PC-3 (cell line): ENCODE measurements around the gene MDFIC2. TPM values are rescaled to one million over a fixed set of nuclear protein-coding genes. Genes with fewer than 3 reads are reported as not detected.

Experiments
- ATAC-seq: fragments of 200-7000 bp; cut with Tn5 transposase; 2 replicates; pipeline ENCODE4 v1.9.1; 2020; ENCODE audit warnings: mild to moderate bottlenecking, moderate library complexity
- BruUV-seq: library from RNA; stranded (reverse); fragments of 400-500 nt; replicated peaks from 2 replicates; lab custom pipeline; 2021; lab: Mats Ljungman, UMichigan
- CTCF ChIA-PET: fragments of 300-600 bp; sonication (Branson Sonifier 250); formaldehyde crosslinking; loops from one replicate; lab custom pipeline; 2022; ENCODE audit warnings: antibody characterized with exemption; lab: Charles Lee
- POLR2A ChIA-PET: fragments of 300-600 bp; sonication (Branson Sonifier 250); formaldehyde crosslinking; loops from one replicate; lab custom pipeline; 2022; ENCODE audit warnings: antibody characterized with exemption; ENCODE audit not compliant: unreplicated experiment; lab: Charles Lee
- DNase-seq: peaks from one replicate; pipeline ENCODE4 v3.0.0-alpha.2; 2015
- H2AFZ ChIP-seq: fragments of 300-600 bp; sonication (generic); 2 replicates; pipeline ENCODE4 v1.6.0; 2016; ENCODE audit warnings: antibody characterized with exemption, low read length
- H3F3A ChIP-seq: fragments of 300-600 bp; sonication (generic); one replicate; pipeline ENCODE4 v1.6.0; 2017; ENCODE audit warnings: antibody characterized with exemption, low read length, control low read depth, mild to moderate bottlenecking; ENCODE audit not compliant: unreplicated experiment
- H3K27ac ChIP-seq: fragments of 300-600 bp; sonication (generic); 2 replicates; pipeline ENCODE4 v1.5.1; 2016; ENCODE audit warnings: mild to moderate bottlenecking, low read length
- H3K27me3 ChIP-seq: fragments of 300-600 bp; sonication (generic); 2 replicates; pipeline ENCODE4 v1.6.1; 2016; ENCODE audit warnings: low read length, mixed read lengths
- H3K36me3 ChIP-seq: fragments of 300-600 bp; sonication (generic); 2 replicates; pipeline ENCODE4 v1.6.1; 2016; ENCODE audit warnings: low read depth, mixed run types, low read length, mixed read lengths
- H3K4me1 ChIP-seq: fragments of 300-600 bp; sonication (generic); 2 replicates; pipeline ENCODE4 v1.5.1; 2016; ENCODE audit warnings: low read length; ENCODE audit not compliant: insufficient read depth
- H3K4me2 ChIP-seq: fragments of 300-600 bp; sonication (generic); 2 replicates; pipeline ENCODE4 v1.6.0; 2016; ENCODE audit warnings: low read length
- H3K4me3 ChIP-seq: fragments of 300-600 bp; sonication (generic); 2 replicates; pipeline ENCODE4 v1.5.1; 2016; ENCODE audit warnings: mild to moderate bottlenecking, low read length, mixed read lengths
- H3K79me2 ChIP-seq: fragments of 300-600 bp; sonication (generic); 2 replicates; pipeline ENCODE4 v1.6.1; 2017; ENCODE audit warnings: low read length, mixed read lengths
- H3K9ac ChIP-seq: fragments of 300-600 bp; sonication (generic); 2 replicates; pipeline ENCODE4 v1.6.0; 2016; ENCODE audit warnings: mild to moderate bottlenecking, low read length
- H3K9me2 ChIP-seq: fragments of 300-600 bp; sonication (generic); replicated peaks from 2 replicates; pipeline ENCODE4 v1.6.1; 2016; ENCODE audit warnings: mixed run types, low read length, mixed read lengths
- H3K9me3 ChIP-seq: fragments of 300-600 bp; sonication (generic); 2 replicates; pipeline ENCODE4 v1.6.1; 2016; ENCODE audit warnings: low read length, mixed read lengths
- H4K20me1 ChIP-seq: fragments of 300-600 bp; sonication (generic); 2 replicates; pipeline ENCODE4 v1.6.1; 2016; ENCODE audit warnings: low read length, mixed read lengths
- CTCF ChIP-seq: fragments of 300-600 bp; sonication (generic); conservative IDR thresholded peaks from 2 replicates; pipeline ENCODE4 v1.5.1; 2017; ENCODE audit warnings: antibody characterized with exemption, low read depth, mild to moderate bottlenecking, low read length
- EZH2 ChIP-seq: fragments of 300-600 bp; sonication (generic); IDR thresholded peaks from one replicate; pipeline ENCODE4 v1.6.1; 2017; ENCODE audit warnings: antibody characterized with exemption, mild to moderate bottlenecking, low read length; ENCODE audit not compliant: unreplicated experiment
- EZH2phosphoT487 ChIP-seq: fragments of 300-600 bp; sonication (generic); IDR thresholded peaks from 2 replicates; pipeline ENCODE4 v1.6.1; 2018; ENCODE audit warnings: mild to moderate bottlenecking, antibody characterized with exemption, low read length, borderline replicate concordance
- intact Hi-C: fragments of 100-400 bp; cut with micrococcal nuclease; formaldehyde crosslinking; loops from 2 replicates; pipeline ENCODE4 v1.9.0; 2023
- total RNA-seq: library from RNA; depleted of rRNA; stranded (reverse); fragments of >200 nt; gene quantifications from 2 replicates; pipeline ENCODE4 v1.2.3, GENCODE V29; 2014

MDFIC2 gene
- total RNA-seq, 1 experiment from 2014 or later: not detected

- H3K4me2 ChIP-seq: no peak overlapping the region
- H3K79me2 ChIP-seq: no peaks in the 10 kb centered on the region
- TF ChIP-seq CTCF (peak; percentile 32; the same call in 1 of the 2 replicates), EZH2 (no peak)
- no peaks in the 10 kb centered on the region for H3K27me3 ChIP-seq
- POLR2A ChIA-PET: no interaction called here
- H3K9ac ChIP-seq: no peak overlapping the region
- no peak overlapping the region for H3K4me3 ChIP-seq
- no peaks in the 10 kb centered on the region for H3F3A ChIP-seq
- no peaks in the 10 kb centered on the region for H4K20me1 ChIP-seq
- CTCF ChIA-PET: no interaction called here
- no TSS peak for BruUV-seq
- H3K9me2 ChIP-seq: no peaks in the 10 kb centered on the region
- intact Hi-C loops: no loop called here
- ATAC-seq (peak; percentile 50; the same call in 1 of the 2 replicates), DNase-seq (peak; percentile 13)
- H3K9me3 ChIP-seq: no peaks in the 10 kb centered on the region
- no peaks in the 10 kb centered on the region for H3K4me1 ChIP-seq
- H2AFZ ChIP-seq: no peak overlapping the region
- H3K27ac ChIP-seq: no peak overlapping the region
- no peaks in the 10 kb centered on the region for H3K36me3 ChIP-seq
Measured at GRCh38 chr3:70308760-70309159, 3.7 kb downstream of the MDFIC2 start.

GRCh38 chr3:70306736-70307135 is 5.7 kb downstream of the MDFIC2 start:
- no peaks in the 10 kb centered on the region for H4K20me1 ChIP-seq
- BruUV-seq: no TSS peak
- H3K27me3 ChIP-seq: no peaks in the 10 kb centered on the region

GRCh38 chr3:70298385-70298784 is 14.1 kb downstream of the MDFIC2 start:
- Histone ChIP-seq H3K4me2 (0 out of 2 replicates have a peak overlapping the region, but pooled peaks have one; percentile 22), H3K36me3 (no peaks in the 10 kb centered on the region), H3K9ac (no peak overlapping the region), H3K9me3 (no peaks in the 10 kb centered on the region), H3F3A (no peaks in the 10 kb centered on the region), H2AFZ (no peak overlapping the region), H3K9me2 (no peaks in the 10 kb centered on the region), H3K79me2 (no peaks in the 10 kb centered on the region), H3K27ac (peak overlapping the region; percentile 18; the same call in 1 of the 2 replicates), H4K20me1 (no peaks in the 10 kb centered on the region), H3K4me3 (no peak overlapping the region), H3K27me3 (no peaks in the 10 kb centered on the region), H3K4me1 (peaks cover 12% of the 10 kb centered on the region)
- ChIA-PET POLR2A (no interaction called here), CTCF (no interaction called here)
- ATAC-seq (peak; percentile 45), DNase-seq (peak; percentile 24)
- TF ChIP-seq EZH2 (no peak), CTCF (no peak), EZH2phosphoT487 (no peak)
- BruUV-seq: no TSS peak
- intact Hi-C loops: no loop called here

More at GRCh38 chr3:70306736-70307135, 5.7 kb downstream of the MDFIC2 start:
- POLR2A ChIA-PET: no interaction called here
- H3K4me3 ChIP-seq: no peak overlapping the region
- H3K9me2 ChIP-seq: no peaks in the 10 kb centered on the region
- ATAC-seq: no peak
- H3K9ac ChIP-seq: no peak overlapping the region
- no peak overlapping the region for H3K4me2 ChIP-seq
- no peaks in the 10 kb centered on the region for H3K4me1 ChIP-seq
- intact Hi-C loops: no loop called here
- no peaks in the 10 kb centered on the region for H3K9me3 ChIP-seq
- H2AFZ ChIP-seq: no peak overlapping the region
- H3K27ac ChIP-seq: no peak overlapping the region
- no peaks in the 10 kb centered on the region for H3K36me3 ChIP-seq
- no peaks in the 10 kb centered on the region for H3F3A ChIP-seq
- DNase-seq: no peak
- TF ChIP-seq EZH2 (no peak), CTCF (no peak), EZH2phosphoT487 (no peak)
- CTCF ChIA-PET: interaction anchor here (0.6 kb wide), 1 partner anchor 196 kb away, joined by 3 read pairs; no protein-coding TSS in a partner anchor
- no peaks in the 10 kb centered on the region for H3K79me2 ChIP-seq
